ENCODE measurements around the gene TMPRSS4. TPM values are rescaled to one million over a fixed set of nuclear protein-coding genes. Genes with fewer than 3 reads are reported as not detected.
A peak's percentile ranks its signal among the peaks of the same experiment; 100 is the strongest.
"Not testable (repeated sequence)": the region's sequence is repeated elsewhere in the genome, so short reads cannot be mapped to it uniquely, and the experiment has no call there.

The TMPRSS4 gene
- total and polyA plus RNA-seq, 2 experiments from 2014 or later: 0.10 to 0.58 TPM

DNA sequence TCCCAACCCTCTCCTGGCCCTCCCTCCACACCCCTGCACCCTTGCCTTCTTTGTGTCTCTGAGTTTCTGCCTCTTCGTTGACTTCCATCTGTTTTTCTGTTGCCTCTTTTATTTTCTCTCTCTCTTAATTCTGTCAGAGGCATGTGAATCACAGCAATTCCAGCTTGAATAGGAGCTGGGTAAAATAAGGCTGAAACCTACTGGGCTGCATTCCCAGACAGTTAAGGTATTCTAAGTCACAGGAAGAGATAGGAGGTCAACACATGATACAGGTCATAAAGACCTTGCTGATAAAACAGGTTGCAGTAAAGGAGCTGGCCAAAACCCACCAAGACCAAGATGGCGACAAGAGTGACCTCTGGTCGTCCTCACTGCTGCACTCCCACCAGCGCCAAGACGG is 14.2 kb upstream of the TMPRSS4 start:
- not testable (repeated sequence) for H4K20me1 ChIP-seq (replicated peaks; ENCODE audit: insufficient read depth); H3K36me3 ChIP-seq (ENCODE audit: insufficient read depth); H3K9me2 ChIP-seq (ENCODE audit: insufficient read depth); H3K4me1 Mint-ChIP-seq; H3K36me3 Mint-ChIP-seq (ENCODE audit: low read depth); H3K27ac Mint-ChIP-seq; H3K4me3 ChIP-seq; H3F3A ChIP-seq (replicated peaks; ENCODE audit: low read depth); H3K4me2 ChIP-seq; H3K27ac ChIP-seq (ENCODE audit: low read depth); H3K4me1 ChIP-seq (ENCODE audit: insufficient read depth); DNase-seq (ENCODE audit: low spot score); H3K4me3 Mint-ChIP-seq; H3K27me3 ChIP-seq (ENCODE audit: insufficient read depth); ATAC-seq; H2AFZ ChIP-seq; H3K79me2 ChIP-seq (replicated peaks; ENCODE audit: insufficient read depth); H3K9me3 Mint-ChIP-seq; H3K27me3 Mint-ChIP-seq (ENCODE audit: insufficient read depth, low read depth, poor library complexity)

- H3K4me1 ChIP-seq (ENCODE audit: insufficient read depth): no peaks in the 10 kb centered on the region
- no peak overlapping the region for H3K4me2 ChIP-seq
- H3K27ac Mint-ChIP-seq: no peak overlapping the region
- no peaks in the 10 kb centered on the region; the same call in 1 of the 3 replicates for H3K4me1 Mint-ChIP-seq
- H3K27me3 ChIP-seq (ENCODE audit: insufficient read depth): no peaks in the 10 kb centered on the region
- H3K36me3 Mint-ChIP-seq (ENCODE audit: low read depth): no peaks in the 10 kb centered on the region
- H3K27me3 Mint-ChIP-seq (ENCODE audit: insufficient read depth, low read depth, poor library complexity): peaks cover 6% of the 10 kb centered on the region
- H4K20me1 ChIP-seq (replicated peaks; ENCODE audit: insufficient read depth): no peaks in the 10 kb centered on the region
- H3F3A ChIP-seq (replicated peaks; ENCODE audit: low read depth): no peaks in the 10 kb centered on the region
- H3K9me2 ChIP-seq (ENCODE audit: insufficient read depth): 0 out of 2 replicates have a peak, but pooled peaks cover 4% of the 10 kb centered on the region
- no peaks in the 10 kb centered on the region for H3K9me3 Mint-ChIP-seq
- H3K27ac ChIP-seq (ENCODE audit: low read depth): no peak overlapping the region
- H3K4me3 ChIP-seq: no peak overlapping the region
- no peak for ATAC-seq
- H3K36me3 ChIP-seq (ENCODE audit: insufficient read depth): no peaks in the 10 kb centered on the region
- H2AFZ ChIP-seq: 0 out of 2 replicates have a peak overlapping the region, but pooled peaks have one; percentile 28
- TF ChIP-seq REST (IDR thresholded peaks at IDR 0.05; ENCODE audit: unreplicated experiment) (no peak), EZH2phosphoT487 (IDR thresholded peaks at IDR 0.05; ENCODE audit: unreplicated experiment) (no peak), JUNB (IDR thresholded peaks at IDR 0.05; ENCODE audit: unreplicated experiment) (no peak)
- H3K79me2 ChIP-seq (replicated peaks; ENCODE audit: insufficient read depth): no peaks in the 10 kb centered on the region
- no peak overlapping the region for H3K4me3 Mint-ChIP-seq
- DNase-seq (ENCODE audit: low spot score): no peak
These were observed 11.9 kb upstream of the TMPRSS4 start for GRCh38 chr11:118064956-118065355.

- H4K20me1 ChIP-seq (replicated peaks; ENCODE audit: insufficient read depth): no peaks in the 10 kb centered on the region
- H3K9me2 ChIP-seq (ENCODE audit: insufficient read depth): 0 out of 2 replicates have a peak, but pooled peaks cover 4% of the 10 kb centered on the region
- no peaks in the 10 kb centered on the region; the same call in 1 of the 3 replicates for H3K4me1 Mint-ChIP-seq
- no peaks in the 10 kb centered on the region for H3K27me3 ChIP-seq (ENCODE audit: insufficient read depth)
- H3K36me3 Mint-ChIP-seq (ENCODE audit: low read depth): no peaks in the 10 kb centered on the region
- H3K4me2 ChIP-seq: no peak overlapping the region
- H3K27me3 Mint-ChIP-seq (ENCODE audit: insufficient read depth, low read depth, poor library complexity): peaks cover 6% of the 10 kb centered on the region
- H3K4me3 Mint-ChIP-seq: no peak overlapping the region
- H3K4me3 ChIP-seq: no peak overlapping the region
- H3K79me2 ChIP-seq (replicated peaks; ENCODE audit: insufficient read depth): no peaks in the 10 kb centered on the region
- no peaks in the 10 kb centered on the region for H3K4me1 ChIP-seq (ENCODE audit: insufficient read depth)
- no peaks in the 10 kb centered on the region for H3K9me3 Mint-ChIP-seq
- H3K27ac Mint-ChIP-seq: no peak overlapping the region
- no peak for DNase-seq (ENCODE audit: low spot score)
- H3K27ac ChIP-seq (ENCODE audit: low read depth): no peak overlapping the region
- H3K36me3 ChIP-seq (ENCODE audit: insufficient read depth): no peaks in the 10 kb centered on the region
- no peaks in the 10 kb centered on the region for H3F3A ChIP-seq (replicated peaks; ENCODE audit: low read depth)
- no peak for ATAC-seq
- 0 out of 2 replicates have a peak overlapping the region, but pooled peaks have one; percentile 28 for H2AFZ ChIP-seq
- TF ChIP-seq EZH2phosphoT487 (IDR thresholded peaks at IDR 0.05; ENCODE audit: unreplicated experiment): no peak
- TF ChIP-seq CTCF (conservative IDR thresholded peaks at IDR 0.05; ENCODE audit: low read depth in 2 of 2): no peak
- no peak for TF ChIP-seq ETS1 (IDR thresholded peaks at IDR 0.05)
These were observed 11.5 kb upstream of the TMPRSS4 start for GRCh38 chr11:118065384-118065783.
